PC-9 (cell line): ENCODE measurements around the gene ABCG5.

ENCODE experiments used
- EZH2 ChIP-seq: fragments of 200-600 bp; sonication (generic); IDR thresholded peaks from 2 replicates; pipeline ENCODE4 v1.8.0; 2017; ENCODE audit warnings: antibody characterized with exemption, low read depth
- TF ChIP-seq, protein P1 (sequence below): fragments of 200-600 bp; sonication (generic); conservative IDR thresholded peaks from 2 replicates; pipeline ENCODE4 v1.6.1; 2017; ENCODE audit warnings: mixed run types, antibody characterized with exemption, mild to moderate bottlenecking, moderate library complexity

DNA sequence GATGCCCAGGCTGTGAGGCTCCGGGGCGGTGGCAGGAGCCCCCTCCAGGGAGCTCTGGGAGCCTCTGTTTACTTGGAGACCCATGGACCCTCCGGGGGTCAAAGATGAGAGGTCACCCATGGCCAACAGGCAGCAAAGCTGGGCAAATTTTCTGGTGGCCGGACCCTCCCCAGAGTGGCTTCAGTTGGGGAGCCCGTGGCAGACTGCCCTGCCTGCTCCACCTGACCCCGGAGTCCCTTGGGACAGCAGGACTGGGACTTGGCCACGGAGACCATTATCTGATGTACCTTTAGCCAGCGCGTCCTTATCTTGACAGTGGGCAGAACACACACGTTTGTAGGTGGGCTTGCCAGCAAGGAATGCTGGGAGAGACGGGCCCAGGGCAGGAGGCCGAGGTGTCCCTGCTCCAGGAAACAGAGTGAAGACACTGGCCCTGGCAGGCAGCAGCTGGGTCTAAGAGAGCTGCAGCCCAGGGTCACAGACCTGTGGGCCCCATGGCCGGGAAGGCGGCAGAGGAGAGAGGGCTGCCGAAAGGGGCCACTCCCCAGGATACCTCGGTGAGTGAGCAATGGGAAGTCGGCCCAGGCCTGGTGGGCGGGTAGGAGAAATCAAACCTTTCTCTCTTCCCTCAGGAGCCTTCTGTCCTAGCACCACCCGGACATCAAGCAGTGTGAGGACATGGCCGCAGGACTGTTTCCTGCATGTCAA is at the start of gene ABCG5, which contains the start of gene ABCG8:
- TF ChIP-seq, protein P1, sequence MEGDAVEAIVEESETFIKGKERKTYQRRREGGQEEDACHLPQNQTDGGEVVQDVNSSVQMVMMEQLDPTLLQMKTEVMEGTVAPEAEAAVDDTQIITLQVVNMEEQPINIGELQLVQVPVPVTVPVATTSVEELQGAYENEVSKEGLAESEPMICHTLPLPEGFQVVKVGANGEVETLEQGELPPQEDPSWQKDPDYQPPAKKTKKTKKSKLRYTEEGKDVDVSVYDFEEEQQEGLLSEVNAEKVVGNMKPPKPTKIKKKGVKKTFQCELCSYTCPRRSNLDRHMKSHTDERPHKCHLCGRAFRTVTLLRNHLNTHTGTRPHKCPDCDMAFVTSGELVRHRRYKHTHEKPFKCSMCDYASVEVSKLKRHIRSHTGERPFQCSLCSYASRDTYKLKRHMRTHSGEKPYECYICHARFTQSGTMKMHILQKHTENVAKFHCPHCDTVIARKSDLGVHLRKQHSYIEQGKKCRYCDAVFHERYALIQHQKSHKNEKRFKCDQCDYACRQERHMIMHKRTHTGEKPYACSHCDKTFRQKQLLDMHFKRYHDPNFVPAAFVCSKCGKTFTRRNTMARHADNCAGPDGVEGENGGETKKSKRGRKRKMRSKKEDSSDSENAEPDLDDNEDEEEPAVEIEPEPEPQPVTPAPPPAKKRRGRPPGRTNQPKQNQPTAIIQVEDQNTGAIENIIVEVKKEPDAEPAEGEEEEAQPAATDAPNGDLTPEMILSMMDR: no peak
- no peak for TF ChIP-seq EZH2
